HEK293 (cell line): Measurements from ENCODE around the gene SLC25A30.

Experiments
- IKZF3 ChIP-seq: fragments of 450-650 bp; IDR thresholded peaks from 2 replicates; pipeline ENCODE4 v1.5.0; 2018; ENCODE audit warnings: missing biosample characterization, mild to moderate bottlenecking, missing genetic modification characterization, moderate library complexity
- RBAK ChIP-seq: fragments of 450-650 bp; formaldehyde crosslinking; IDR thresholded peaks from 2 replicates; pipeline ENCODE4 v1.5.1; 2016; ENCODE audit warnings: missing biosample characterization, missing genetic modification characterization
- SP3 ChIP-seq: fragments of 450-650 bp; formaldehyde crosslinking; IDR thresholded peaks from 2 replicates; pipeline ENCODE4 v1.5.1; 2016; ENCODE audit warnings: missing biosample characterization, missing genetic modification characterization
- ZEB2 ChIP-seq: fragments of 450-650 bp; formaldehyde crosslinking; IDR thresholded peaks from 2 replicates; pipeline ENCODE4 v1.5.1; 2016; ENCODE audit warnings: missing biosample characterization, missing genetic modification characterization
- ZNF302 ChIP-seq: fragments of 450-650 bp; formaldehyde crosslinking; IDR thresholded peaks from 2 replicates; pipeline ENCODE4 v1.5.1; 2016; ENCODE audit warnings: missing biosample characterization, missing genetic modification characterization, low read depth
- ZNF549 ChIP-seq: fragments of 450-650 bp; IDR thresholded peaks from 2 replicates; pipeline ENCODE4 v1.5.1; 2018; ENCODE audit warnings: missing biosample characterization, missing genetic modification characterization, mild to moderate bottlenecking, inconsistent platforms, moderate library complexity
- ZNF747 ChIP-seq: fragments of 450-650 bp; formaldehyde crosslinking; IDR thresholded peaks from 2 replicates; pipeline ENCODE4 v1.5.1; 2016; ENCODE audit warnings: missing biosample characterization, missing genetic modification characterization
- ZNF785 ChIP-seq: fragments of 450-650 bp; formaldehyde crosslinking; IDR thresholded peaks from 2 replicates; pipeline ENCODE4 v1.5.1; 2016; ENCODE audit warnings: missing biosample characterization, missing genetic modification characterization
- ZNF843 ChIP-seq: fragments of 450-650 bp; formaldehyde crosslinking; IDR thresholded peaks from 2 replicates; pipeline ENCODE4 v1.5.1; 2016; ENCODE audit warnings: missing biosample characterization, missing genetic modification characterization
- TF ChIP-seq, protein P1 (sequence below): fragments of 450-650 bp; formaldehyde crosslinking; IDR thresholded peaks from 2 replicates; pipeline ENCODE4 v1.5.1; 2016; ENCODE audit warnings: missing biosample characterization, missing genetic modification characterization
- TF ChIP-seq, protein P2 (sequence below): fragments of 450-650 bp; formaldehyde crosslinking; IDR thresholded peaks from 2 replicates; pipeline ENCODE4 v1.5.1; 2016; ENCODE audit warnings: missing biosample characterization, missing genetic modification characterization
- TF ChIP-seq, protein P3 (sequence below): fragments of 450-650 bp; formaldehyde crosslinking; conservative IDR thresholded peaks from 2 replicates; pipeline ENCODE4 v1.5.1; 2016; ENCODE audit warnings: low read depth, missing biosample characterization, missing genetic modification characterization
- TF ChIP-seq, protein P4 (sequence below): fragments of 450-650 bp; formaldehyde crosslinking; IDR thresholded peaks from 2 replicates; pipeline ENCODE4 v1.5.1; 2016; ENCODE audit warnings: missing biosample characterization, missing genetic modification characterization
- TF ChIP-seq, protein P5 (sequence below): fragments of 450-650 bp; IDR thresholded peaks from 2 replicates; pipeline ENCODE4 v1.5.1; 2018; ENCODE audit warnings: missing biosample characterization, mild to moderate bottlenecking, missing genetic modification characterization

DNA sequence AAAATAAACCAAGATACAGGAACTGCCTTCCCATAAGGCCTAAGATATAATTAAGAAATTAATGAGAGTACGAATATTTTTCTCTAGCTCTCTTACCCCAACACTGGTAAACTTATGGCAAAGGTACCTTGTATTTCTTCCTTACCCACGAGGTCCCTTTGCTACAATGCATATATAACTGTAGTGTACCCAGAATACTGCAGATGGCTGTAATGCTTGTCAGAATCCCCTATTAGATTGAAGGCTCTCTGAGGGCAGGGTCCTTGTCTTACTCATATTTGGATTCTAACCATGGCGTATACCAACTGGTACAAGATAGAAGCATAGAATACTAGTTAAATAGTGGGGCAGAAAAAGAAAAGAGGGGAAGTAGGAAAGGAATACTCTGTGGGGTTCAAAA, 15.1 kb downstream of the SLC25A30 start:
- TF ChIP-seq SP3, result no peak
- TF ChIP-seq, protein P1, sequence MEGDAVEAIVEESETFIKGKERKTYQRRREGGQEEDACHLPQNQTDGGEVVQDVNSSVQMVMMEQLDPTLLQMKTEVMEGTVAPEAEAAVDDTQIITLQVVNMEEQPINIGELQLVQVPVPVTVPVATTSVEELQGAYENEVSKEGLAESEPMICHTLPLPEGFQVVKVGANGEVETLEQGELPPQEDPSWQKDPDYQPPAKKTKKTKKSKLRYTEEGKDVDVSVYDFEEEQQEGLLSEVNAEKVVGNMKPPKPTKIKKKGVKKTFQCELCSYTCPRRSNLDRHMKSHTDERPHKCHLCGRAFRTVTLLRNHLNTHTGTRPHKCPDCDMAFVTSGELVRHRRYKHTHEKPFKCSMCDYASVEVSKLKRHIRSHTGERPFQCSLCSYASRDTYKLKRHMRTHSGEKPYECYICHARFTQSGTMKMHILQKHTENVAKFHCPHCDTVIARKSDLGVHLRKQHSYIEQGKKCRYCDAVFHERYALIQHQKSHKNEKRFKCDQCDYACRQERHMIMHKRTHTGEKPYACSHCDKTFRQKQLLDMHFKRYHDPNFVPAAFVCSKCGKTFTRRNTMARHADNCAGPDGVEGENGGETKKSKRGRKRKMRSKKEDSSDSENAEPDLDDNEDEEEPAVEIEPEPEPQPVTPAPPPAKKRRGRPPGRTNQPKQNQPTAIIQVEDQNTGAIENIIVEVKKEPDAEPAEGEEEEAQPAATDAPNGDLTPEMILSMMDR (tag by site-specific recombination), result no peak
- TF ChIP-seq ZEB2 (tag by site-specific recombination), result no peak
- no peak for TF ChIP-seq ZNF302 (tag by site-specific recombination)
- TF ChIP-seq, protein P2, sequence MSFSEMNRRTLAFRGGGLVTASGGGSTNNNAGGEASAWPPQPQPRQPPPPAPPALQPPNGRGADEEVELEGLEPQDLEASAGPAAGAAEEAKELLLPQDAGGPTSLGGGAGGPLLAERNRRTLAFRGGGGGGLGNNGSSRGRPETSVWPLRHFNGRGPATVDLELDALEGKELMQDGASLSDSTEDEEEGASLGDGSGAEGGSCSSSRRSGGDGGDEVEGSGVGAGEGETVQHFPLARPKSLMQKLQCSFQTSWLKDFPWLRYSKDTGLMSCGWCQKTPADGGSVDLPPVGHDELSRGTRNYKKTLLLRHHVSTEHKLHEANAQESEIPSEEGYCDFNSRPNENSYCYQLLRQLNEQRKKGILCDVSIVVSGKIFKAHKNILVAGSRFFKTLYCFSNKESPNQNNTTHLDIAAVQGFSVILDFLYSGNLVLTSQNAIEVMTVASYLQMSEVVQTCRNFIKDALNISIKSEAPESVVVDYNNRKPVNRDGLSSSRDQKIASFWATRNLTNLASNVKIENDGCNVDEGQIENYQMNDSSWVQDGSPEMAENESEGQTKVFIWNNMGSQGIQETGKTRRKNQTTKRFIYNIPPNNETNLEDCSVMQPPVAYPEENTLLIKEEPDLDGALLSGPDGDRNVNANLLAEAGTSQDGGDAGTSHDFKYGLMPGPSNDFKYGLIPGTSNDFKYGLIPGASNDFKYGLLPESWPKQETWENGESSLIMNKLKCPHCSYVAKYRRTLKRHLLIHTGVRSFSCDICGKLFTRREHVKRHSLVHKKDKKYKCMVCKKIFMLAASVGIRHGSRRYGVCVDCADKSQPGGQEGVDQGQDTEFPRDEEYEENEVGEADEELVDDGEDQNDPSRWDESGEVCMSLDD (tag by site-specific recombination), result no peak
- TF ChIP-seq ZNF785 (tag by site-specific recombination), result no peak
- TF ChIP-seq, protein P3, sequence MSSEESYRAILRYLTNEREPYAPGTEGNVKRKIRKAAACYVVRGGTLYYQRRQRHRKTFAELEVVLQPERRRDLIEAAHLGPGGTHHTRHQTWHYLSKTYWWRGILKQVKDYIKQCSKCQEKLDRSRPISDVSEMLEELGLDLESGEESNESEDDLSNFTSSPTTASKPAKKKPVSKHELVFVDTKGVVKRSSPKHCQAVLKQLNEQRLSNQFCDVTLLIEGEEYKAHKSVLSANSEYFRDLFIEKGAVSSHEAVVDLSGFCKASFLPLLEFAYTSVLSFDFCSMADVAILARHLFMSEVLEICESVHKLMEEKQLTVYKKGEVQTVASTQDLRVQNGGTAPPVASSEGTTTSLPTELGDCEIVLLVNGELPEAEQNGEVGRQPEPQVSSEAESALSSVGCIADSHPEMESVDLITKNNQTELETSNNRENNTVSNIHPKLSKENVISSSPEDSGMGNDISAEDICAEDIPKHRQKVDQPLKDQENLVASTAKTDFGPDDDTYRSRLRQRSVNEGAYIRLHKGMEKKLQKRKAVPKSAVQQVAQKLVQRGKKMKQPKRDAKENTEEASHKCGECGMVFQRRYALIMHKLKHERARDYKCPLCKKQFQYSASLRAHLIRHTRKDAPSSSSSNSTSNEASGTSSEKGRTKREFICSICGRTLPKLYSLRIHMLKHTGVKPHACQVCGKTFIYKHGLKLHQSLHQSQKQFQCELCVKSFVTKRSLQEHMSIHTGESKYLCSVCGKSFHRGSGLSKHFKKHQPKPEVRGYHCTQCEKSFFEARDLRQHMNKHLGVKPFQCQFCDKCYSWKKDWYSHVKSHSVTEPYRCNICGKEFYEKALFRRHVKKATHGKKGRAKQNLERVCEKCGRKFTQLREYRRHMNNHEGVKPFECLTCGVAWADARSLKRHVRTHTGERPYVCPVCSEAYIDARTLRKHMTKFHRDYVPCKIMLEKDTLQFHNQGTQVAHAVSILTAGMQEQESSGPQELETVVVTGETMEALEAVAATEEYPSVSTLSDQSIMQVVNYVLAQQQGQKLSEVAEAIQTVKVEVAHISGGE, result no peak
- TF ChIP-seq ZNF843 (tag by site-specific recombination), result no peak
- TF ChIP-seq RBAK, result no peak
- no peak for TF ChIP-seq IKZF3 (tag by site-specific recombination)
- TF ChIP-seq ZNF549 (tag by site-specific recombination), result no peak
- no peak for TF ChIP-seq ZNF747 (tag by site-specific recombination)
- TF ChIP-seq, protein P4, sequence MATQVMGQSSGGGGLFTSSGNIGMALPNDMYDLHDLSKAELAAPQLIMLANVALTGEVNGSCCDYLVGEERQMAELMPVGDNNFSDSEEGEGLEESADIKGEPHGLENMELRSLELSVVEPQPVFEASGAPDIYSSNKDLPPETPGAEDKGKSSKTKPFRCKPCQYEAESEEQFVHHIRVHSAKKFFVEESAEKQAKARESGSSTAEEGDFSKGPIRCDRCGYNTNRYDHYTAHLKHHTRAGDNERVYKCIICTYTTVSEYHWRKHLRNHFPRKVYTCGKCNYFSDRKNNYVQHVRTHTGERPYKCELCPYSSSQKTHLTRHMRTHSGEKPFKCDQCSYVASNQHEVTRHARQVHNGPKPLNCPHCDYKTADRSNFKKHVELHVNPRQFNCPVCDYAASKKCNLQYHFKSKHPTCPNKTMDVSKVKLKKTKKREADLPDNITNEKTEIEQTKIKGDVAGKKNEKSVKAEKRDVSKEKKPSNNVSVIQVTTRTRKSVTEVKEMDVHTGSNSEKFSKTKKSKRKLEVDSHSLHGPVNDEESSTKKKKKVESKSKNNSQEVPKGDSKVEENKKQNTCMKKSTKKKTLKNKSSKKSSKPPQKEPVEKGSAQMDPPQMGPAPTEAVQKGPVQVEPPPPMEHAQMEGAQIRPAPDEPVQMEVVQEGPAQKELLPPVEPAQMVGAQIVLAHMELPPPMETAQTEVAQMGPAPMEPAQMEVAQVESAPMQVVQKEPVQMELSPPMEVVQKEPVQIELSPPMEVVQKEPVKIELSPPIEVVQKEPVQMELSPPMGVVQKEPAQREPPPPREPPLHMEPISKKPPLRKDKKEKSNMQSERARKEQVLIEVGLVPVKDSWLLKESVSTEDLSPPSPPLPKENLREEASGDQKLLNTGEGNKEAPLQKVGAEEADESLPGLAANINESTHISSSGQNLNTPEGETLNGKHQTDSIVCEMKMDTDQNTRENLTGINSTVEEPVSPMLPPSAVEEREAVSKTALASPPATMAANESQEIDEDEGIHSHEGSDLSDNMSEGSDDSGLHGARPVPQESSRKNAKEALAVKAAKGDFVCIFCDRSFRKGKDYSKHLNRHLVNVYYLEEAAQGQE, result no peak
- TF ChIP-seq, protein P5, sequence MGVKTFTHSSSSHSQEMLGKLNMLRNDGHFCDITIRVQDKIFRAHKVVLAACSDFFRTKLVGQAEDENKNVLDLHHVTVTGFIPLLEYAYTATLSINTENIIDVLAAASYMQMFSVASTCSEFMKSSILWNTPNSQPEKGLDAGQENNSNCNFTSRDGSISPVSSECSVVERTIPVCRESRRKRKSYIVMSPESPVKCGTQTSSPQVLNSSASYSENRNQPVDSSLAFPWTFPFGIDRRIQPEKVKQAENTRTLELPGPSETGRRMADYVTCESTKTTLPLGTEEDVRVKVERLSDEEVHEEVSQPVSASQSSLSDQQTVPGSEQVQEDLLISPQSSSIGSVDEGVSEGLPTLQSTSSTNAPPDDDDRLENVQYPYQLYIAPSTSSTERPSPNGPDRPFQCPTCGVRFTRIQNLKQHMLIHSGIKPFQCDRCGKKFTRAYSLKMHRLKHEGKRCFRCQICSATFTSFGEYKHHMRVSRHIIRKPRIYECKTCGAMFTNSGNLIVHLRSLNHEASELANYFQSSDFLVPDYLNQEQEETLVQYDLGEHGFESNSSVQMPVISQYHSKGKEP (tag by site-specific recombination), result no peak
